CD4-positive, alpha-beta T cell treated with Interleukin-6 at 100 ng/mL for 8 hours (primary cell): ENCODE measurements around the gene MS4A4E.
"Not testable (repeated sequence)": the region's sequence is repeated elsewhere in the genome, so short reads cannot be mapped to it uniquely, and the experiment has no call there.

Experiments
- DNase-seq: peaks from one replicate; pipeline ENCODE4 v3.0.0-alpha.2; 2020; ENCODE audit warnings: mixed read lengths, low spot score

MS4A4E gene

DNA sequence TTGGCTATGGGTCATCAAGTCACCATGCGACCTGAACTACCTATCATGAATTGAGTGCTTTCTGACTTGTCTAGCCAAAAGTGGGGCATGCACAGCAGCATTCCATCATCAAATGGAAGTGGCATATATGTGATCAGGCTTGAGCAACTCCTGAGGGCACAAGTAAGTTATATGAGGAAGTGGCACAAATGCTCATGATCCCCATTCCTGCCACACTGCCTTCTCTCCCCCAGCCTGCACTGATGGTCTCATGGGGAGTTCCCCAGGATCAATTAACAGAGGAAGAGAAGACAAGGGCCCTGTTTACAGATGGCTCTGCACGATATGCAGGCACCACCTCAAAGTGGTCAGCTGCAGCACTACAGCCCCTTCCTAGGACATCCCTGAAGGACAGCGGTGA, 21.8 kb downstream of the MS4A4E start:
- DNase-seq, result no peak

DNA sequence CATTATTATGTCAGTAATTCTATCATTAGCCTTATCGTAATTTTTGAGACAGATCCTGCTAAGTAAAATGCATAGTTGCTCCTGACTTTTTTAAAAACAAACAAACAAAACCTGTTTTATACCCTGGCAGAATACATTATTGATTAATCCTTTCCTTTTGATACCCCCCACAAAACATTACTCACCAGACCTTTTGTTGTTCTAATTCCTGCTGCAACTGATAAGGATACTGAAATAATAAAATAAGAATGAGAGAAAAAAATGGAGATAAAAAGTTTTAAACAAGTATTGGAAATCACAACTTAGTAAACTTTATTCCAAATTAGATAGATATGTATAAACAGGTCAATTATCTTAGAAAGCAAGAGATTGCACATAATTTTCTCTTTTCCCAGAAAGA, 28.6 kb downstream of the MS4A4E start:
- DNase-seq, result no peak

DNA sequence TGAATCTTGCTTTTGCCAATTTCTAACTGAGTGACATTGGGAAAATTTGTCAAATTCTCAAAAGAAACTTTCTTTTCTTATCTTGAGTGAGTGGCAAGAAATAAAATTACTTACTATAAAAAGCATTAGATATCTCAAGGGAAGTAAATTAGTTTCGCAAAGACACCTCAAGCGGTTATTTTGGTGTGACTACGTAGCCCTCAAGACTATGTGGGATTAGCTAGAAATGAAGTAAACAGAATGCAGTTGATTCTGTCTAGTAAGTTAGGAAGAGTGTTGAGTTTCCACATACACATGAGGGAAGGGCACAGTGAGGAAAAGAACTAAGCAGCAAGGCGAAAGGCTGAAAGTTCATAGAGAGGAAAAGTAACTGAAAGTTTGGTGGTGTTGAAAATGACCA, 31.7 kb downstream of the MS4A4E start:
- DNase-seq, result no peak

GRCh38 chr11:60209977-60210376, 33.0 kb downstream of the MS4A4E start:
- DNase-seq, result no peak

GRCh38 chr11:60208951-60209350, 34.0 kb downstream of the MS4A4E start:
- no peak for DNase-seq

- DNase-seq, result no peak
Measured at GRCh38 chr11:60208146-60208895, 34.6 kb downstream of the MS4A4E start.

- no peak for DNase-seq
Measured at GRCh38 chr11:60206616-60207015, 36.3 kb downstream of the MS4A4E start.

DNA sequence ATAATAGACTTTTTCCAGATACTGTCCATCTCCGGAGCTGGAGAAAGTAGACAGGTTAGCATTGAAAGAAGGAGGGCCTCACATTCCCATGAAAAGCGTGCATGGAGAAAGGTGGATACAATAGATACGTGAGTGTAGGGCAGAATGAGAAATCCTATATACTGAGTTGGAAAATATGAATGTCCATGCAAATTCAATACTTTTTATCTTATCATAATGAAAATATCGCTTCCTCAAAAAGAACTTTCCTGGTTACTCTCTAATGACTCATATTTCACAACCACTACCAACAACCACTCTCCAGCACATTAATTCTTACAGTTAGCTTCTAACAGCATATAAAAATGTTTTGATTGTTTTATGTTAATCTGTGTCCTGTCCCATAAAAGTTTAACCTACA, 38.0 kb downstream of the MS4A4E start:
- DNase-seq, result no peak

DNA sequence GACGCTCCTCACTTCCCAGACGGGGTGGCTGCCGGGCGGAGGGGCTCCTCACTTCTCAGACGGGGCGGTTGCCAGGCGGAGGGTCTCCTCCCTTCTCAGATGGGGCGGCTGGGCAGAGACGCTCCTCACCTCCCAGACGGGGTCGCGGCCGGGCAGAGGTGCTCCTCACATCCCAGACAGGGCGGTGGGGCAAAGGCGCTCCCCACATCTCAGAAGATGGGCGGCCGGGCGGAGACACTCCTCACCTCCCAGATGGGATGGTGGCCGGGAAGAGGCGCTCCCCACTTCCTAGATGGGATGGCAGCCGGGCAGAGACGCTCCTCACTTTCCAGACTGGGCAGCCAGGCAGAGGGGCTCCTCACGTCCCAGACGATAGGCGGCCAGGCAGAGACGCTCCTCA, 41.6 kb downstream of the MS4A4E start:
- DNase-seq, result not testable (repeated sequence)

GRCh38 chr11:60197442-60197841, 45.5 kb downstream of the MS4A4E start:
- no peak for DNase-seq

GRCh38 chr11:60195923-60196368, 47.0 kb downstream of the MS4A4E start:
- DNase-seq, result no peak

DNA sequence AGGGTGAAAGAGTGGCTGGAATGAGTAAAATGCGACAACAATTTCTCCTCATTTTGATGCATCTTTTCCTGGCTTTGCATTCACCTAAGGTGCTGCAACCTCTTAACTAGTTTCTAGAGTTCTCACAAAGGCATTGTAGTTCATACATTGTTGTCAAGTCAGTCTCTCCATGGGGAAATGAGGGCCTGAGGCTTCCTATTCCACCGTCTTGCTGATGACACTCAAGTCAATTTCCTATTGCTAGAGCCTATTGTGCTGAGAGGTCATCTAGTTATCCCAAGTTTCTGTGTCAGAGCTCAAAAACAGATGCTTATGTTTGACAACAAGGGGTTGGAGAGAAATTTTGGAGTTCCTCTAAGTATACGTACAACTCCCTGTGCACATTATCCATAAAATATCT, 48.4 kb downstream of the MS4A4E start:
- no peak for DNase-seq

- peak; percentile 38 for DNase-seq
Measured at GRCh38 chr11:60193687-60194433, 49.1 kb downstream of the MS4A4E start.

GRCh38 chr11:60192564-60192963, 50.4 kb downstream of the MS4A4E start:
- DNase-seq, result not testable (repeated sequence)

DNA sequence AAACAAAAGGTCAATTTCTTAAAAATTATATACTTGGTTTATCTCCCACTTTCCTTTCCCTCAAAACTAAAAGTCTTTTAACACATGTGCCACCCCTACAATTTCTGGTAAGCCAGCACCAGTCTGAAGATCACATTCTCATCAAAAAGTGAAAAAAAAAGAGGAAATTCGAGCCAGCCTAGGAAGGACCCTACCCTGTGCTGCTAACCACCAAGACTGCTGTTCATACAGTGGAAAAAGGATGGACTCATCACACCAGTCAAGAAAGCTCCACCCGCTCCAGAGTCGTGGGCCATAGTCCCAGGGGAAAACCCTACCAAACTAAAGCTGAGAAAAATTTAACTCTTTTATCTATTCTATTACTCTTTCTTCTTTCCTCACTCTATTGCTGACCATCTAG, 54.5 kb downstream of the MS4A4E start:
- not testable (repeated sequence) for DNase-seq

GRCh38 chr11:60186128-60186527, 56.8 kb downstream of the MS4A4E start:
- not testable (repeated sequence) for DNase-seq

- not testable (repeated sequence) for DNase-seq
Measured at GRCh38 chr11:60185512-60185827, 57.5 kb downstream of the MS4A4E start.

DNA sequence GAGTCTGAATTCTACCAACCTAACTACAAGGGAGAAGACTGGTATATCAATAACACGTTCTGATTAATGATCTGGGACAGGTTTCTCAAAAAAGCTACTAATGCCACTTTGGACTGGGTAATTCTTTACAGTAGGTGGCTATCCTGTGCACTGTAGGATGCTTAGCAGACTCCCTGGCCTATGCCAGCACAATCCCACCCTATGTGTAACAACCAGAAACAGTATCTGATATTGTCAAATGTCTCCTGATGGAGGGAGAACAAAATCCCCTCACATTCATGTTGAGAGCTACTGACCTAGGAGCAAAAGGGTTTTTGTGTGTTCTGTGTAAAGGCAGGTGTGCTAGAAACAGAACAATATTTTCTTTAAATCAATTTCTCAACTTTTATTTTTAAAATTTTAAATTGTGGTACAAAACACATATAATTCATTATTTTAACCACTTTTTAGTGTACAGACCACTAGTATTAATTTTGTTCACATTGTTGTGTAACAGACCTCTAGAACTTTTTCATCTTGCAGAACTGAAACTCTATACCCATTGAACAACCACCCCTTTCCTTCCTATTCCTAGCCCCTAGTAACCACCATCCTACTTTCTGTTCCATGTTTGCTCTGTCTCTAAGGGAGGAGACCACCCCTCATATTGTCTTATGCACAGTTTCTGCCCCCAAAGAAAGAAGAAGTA, 58.0 kb downstream of the MS4A4E start:
- DNase-seq, result no peak

GRCh38 chr11:60183591-60184205, 59.2 kb downstream of the MS4A4E start:
- no peak for DNase-seq

DNA sequence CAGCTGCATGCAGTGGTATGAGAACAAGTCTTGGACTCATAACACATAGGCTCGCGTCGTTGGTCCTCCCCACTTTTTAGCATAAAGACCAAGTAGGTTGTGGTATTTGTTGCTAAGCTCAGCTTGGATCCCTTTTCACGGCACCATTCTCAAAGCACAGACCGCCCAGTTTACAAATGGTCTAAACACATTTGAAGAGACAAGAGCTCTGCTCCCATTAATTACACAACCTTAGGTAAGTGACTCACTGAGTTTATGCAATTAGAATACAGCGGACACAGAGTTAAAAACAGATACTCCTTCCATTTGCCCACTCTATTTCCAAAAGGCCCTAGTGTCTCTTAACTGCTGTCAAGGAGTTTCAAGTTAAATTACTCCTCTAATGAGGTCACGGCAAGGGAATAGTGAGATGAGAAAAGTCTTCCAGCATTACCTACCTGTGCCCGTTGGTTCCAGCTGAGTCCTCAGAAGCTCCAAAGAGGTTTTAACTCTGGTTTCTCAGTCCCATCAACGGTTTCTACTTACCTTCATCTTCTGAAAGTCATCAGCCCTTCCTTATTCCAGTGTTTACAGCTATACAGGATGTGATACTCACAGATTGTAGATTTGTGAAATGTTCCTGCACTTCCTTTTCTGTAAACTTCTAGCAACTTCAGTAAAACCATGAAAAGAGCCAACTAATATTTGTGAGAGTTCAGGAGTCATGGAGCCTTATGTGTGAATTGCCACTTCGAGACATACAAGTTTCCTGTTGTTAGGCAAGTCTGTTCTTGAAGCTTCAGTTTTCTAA, 60.2 kb downstream of the MS4A4E start, which contains the start of gene MS4A6A:
Gene MS4A6A (minus strand): TSS at position 543 of the 790 bp plus-strand sequence. CDS start 1,356 bp downstream, outside the sequence.
- no peak for DNase-seq

- no peak for DNase-seq
Measured at GRCh38 chr11:60175860-60176275, 67.1 kb downstream of the MS4A4E start.

GRCh38 chr11:60172011-60172410, 70.9 kb downstream of the MS4A4E start:
- DNase-seq, result no peak
